Neural progenitor cell (in vitro differentiated cells): ENCODE measurements around the gene NCK2.

Experiments
- CTCF ChIP-seq: fragments of 200-600 bp; sonication (generic); IDR thresholded peaks from 2 replicates; pipeline ENCODE4 v1.5.1; 2017; ENCODE audit warnings: antibody characterized with exemption, mild to moderate bottlenecking
- EZH2 ChIP-seq: fragments of 200-600 bp; sonication (generic); IDR thresholded peaks from 2 replicates; pipeline ENCODE4 v1.6.1; 2017; ENCODE audit warnings: antibody characterized with exemption, mild to moderate bottlenecking, moderate library complexity
- EZH2phosphoT487 ChIP-seq: fragments of 200-600 bp; sonication (generic); IDR thresholded peaks from 2 replicates; pipeline ENCODE4 v1.6.1; 2017; ENCODE audit warnings: antibody characterized with exemption

GRCh38 chr2:105804266-105804665 is 59.6 kb downstream of the NCK2 start:
- no peak for TF ChIP-seq CTCF
- no peak for TF ChIP-seq EZH2
- TF ChIP-seq EZH2phosphoT487: no peak
